ENCODE data around the gene IFT52.

The IFT52 gene

DNA sequence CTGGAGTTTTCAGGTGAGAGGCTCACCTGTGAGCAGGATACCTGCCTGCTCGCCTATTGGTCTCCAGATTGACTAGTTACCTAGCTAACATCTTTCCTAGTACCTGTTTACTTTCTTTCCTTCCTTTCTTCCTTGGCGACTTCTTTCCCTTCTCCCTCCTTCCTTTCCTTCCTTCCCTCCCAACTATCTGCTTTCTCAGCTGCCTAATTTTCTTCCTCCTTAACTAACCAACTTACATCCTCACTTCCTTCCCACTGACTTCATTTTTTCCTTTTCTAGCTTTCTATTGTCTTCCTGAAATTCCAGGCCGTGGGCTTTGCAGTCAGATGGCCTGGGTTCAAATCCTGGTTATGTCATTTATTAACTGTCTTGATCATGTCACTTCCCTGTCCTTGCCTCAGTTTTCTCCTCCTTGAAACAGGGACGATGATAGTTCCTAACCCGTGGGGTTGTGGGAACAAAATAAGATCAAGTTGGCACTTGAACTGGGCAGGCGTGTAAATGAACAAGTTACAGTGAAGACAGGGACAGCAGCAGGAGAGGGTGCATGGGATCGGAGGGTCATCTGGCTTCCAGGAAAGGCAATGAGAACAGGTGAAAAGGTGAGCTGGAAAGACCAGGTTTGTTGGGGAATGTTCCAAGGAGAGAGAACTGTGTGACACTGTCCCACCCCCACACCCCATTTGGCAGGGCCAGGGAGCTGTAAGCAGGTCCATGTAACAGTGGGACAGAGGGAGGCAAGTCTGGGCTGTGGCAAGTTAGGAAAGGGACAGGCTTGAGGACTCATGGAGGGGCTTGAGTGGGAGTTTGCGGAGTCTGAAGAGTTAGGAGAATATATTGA is 31.4 kb upstream of the IFT52 start:
- H3K4me3 ChIP-seq (ENCODE audit: low read depth, low read length), result no peak overlapping the region
- TF ChIP-seq, protein P1, sequence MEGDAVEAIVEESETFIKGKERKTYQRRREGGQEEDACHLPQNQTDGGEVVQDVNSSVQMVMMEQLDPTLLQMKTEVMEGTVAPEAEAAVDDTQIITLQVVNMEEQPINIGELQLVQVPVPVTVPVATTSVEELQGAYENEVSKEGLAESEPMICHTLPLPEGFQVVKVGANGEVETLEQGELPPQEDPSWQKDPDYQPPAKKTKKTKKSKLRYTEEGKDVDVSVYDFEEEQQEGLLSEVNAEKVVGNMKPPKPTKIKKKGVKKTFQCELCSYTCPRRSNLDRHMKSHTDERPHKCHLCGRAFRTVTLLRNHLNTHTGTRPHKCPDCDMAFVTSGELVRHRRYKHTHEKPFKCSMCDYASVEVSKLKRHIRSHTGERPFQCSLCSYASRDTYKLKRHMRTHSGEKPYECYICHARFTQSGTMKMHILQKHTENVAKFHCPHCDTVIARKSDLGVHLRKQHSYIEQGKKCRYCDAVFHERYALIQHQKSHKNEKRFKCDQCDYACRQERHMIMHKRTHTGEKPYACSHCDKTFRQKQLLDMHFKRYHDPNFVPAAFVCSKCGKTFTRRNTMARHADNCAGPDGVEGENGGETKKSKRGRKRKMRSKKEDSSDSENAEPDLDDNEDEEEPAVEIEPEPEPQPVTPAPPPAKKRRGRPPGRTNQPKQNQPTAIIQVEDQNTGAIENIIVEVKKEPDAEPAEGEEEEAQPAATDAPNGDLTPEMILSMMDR (conservative IDR thresholded peaks at IDR 0.05; ENCODE audit: low read depth, low read length), result no peak
- no peak for DNase-seq (ENCODE audit: low read depth)

DNA sequence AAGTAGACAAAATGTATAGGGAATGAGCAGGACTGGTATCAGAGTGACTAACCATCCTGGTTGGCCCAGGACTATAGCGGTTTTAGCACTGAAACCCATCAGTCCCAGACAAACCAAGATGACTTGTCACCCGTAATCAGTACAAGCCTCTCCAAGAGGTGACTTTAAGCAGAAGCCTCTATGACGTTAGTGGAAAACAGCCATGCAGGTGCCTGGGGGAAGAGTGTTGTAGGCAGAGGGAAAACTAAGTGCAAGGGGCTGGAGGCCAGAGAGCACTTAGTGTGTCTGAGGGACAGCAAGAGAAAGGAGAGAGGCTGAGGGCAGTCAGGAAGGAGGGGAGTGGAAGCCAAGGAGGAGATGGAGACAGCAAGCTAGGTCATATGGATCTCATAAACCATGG is 29.8 kb upstream of the IFT52 start:
- no peak for DNase-seq (ENCODE audit: low read depth)
- H3K4me3 ChIP-seq (ENCODE audit: low read depth, low read length), result no peak overlapping the region
- TF ChIP-seq, protein P1 (conservative IDR thresholded peaks at IDR 0.05; ENCODE audit: low read depth, low read length), result no peak

- peak; percentile 62 for DNase-seq (ENCODE audit: low read depth)
- no peak overlapping the region for H3K4me3 ChIP-seq (ENCODE audit: low read depth, low read length)
- TF ChIP-seq, protein P1 (conservative IDR thresholded peaks at IDR 0.05; ENCODE audit: low read depth, low read length), result peak; percentile 58
Measured at GRCh38 chr20:43563429-43563828, 27.3 kb upstream of the IFT52 start.

GRCh38 chr20:43563991-43564390 is 26.7 kb upstream of the IFT52 start:
- DNase-seq (ENCODE audit: low read depth), result no peak
- H3K4me3 ChIP-seq (ENCODE audit: low read depth, low read length), result no peak overlapping the region
- TF ChIP-seq, protein P1 (conservative IDR thresholded peaks at IDR 0.05; ENCODE audit: low read depth, low read length), result no peak

DNA sequence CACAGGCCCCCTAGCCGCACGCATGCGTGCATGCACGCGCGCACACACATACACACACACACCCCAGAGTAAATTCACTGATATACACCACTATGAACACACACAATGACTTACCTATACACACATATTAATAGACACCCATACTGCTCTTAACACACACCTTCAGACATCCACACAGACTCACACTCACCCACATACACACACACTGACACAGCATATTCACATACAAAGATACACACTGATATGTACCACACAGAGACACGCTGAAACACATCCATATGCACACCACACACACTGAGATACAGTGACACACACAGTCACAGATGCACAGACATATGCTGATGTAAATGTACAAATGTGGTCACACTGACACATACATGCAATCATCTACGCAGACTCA is 26.3 kb upstream of the IFT52 start:
- no peak overlapping the region for H3K4me3 ChIP-seq (ENCODE audit: low read depth, low read length)
- TF ChIP-seq, protein P1 (conservative IDR thresholded peaks at IDR 0.05; ENCODE audit: low read depth, low read length), result no peak
- DNase-seq (ENCODE audit: low read depth), result no peak

DNA sequence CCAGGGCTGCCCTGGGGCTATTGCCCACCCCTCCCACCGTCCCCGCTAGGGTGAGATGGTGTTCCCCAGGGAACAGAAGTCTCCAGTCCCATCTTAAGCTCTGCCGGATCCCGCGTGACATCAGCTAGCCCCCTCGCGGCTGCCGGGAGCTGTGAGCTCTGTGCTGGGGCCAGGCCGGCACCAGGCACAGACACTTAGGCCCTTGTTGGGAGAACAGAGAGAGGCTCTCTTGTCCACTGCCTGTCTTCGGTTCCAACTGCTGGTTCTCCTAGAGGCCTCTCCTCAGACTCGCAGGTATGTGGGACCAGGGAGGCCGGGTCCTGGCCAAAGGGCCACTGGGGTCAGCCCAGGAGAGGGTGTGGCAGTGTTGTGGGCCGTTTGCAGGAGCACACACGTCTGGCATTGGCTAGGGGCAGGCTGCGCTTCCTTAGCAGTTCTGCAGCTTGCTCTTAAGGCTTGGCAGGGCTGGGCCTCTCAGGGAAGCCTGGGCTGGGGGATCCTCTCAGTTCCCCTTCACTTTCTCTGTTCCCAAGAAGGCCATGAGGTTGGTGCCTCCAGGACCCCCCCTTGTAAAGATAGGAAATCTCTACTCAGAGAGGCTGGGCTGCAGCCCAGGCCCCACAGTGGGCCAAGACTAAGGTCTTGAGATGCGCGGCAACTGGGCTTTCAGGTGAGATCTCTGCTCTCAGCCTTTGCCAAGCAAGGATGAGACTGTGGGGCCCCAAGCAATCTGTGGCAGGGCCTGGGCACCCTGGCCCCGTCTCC is 25.6 kb upstream of the IFT52 start:
- TF ChIP-seq, protein P1 (conservative IDR thresholded peaks at IDR 0.05; ENCODE audit: low read depth, low read length), result no peak
- no peak overlapping the region for H3K4me3 ChIP-seq (ENCODE audit: low read depth, low read length)
- no peak for DNase-seq (ENCODE audit: low read depth)

All from choroid plexus epithelial cell (primary cell).